Peyer's patch (tissue), 4 donors: ENCODE data around the gene FBXO21.

Source experiments
- CTCF ChIP-seq, 6 experiments: fragments of 450-650 bp in 4 of 6; fragments of 200-600 bp in 2 of 6; sonication (generic) in 1 of 6; IDR thresholded peaks; one replicate each; pipeline ENCODE4 v1.5.1; 2017 to 2019; ENCODE audit warnings: antibody characterized with exemption in 6 of 6, mild to moderate bottlenecking in 3 of 6, moderate library complexity in 1 of 6
- POLR2A ChIP-seq, 2 donors: fragments of 450-650 bp; IDR thresholded peaks; one replicate each; pipeline ENCODE4 v1.5.1; 2017; ENCODE audit warnings: antibody characterized with exemption in 2 of 2, mild to moderate bottlenecking in 2 of 2, moderate library complexity in 2 of 2

- TF ChIP-seq CTCF (IDR thresholded peaks at IDR 0.05) (no peak), POLR2A (IDR thresholded peaks at IDR 0.05) (no peak)
Observed at GRCh38 chr12:117158096-117158495, 32.2 kb downstream of the FBXO21 start.
